ENCODE measurements around the gene BCAT1.

Gene BCAT1

GRCh38 chr12:24948420-24948756 lies 513 bp downstream of the BCAT1 start:
- no peak for TF ChIP-seq CTCF (IDR thresholded peaks at IDR 0.05; ENCODE audit: low read depth, low read length)
- H3K4me3 ChIP-seq (replicated peaks in 1 of 2; ENCODE audit: low read depth in 2 of 2, low read length in 2 of 2) = peak overlapping the region; percentile 78 to 84
- peak; percentile 50 to 70 for DNase-seq (ENCODE audit: low read depth in 2 of 2)

- H3K4me3 ChIP-seq (replicated peaks in 1 of 2; ENCODE audit: low read depth in 2 of 2, low read length in 2 of 2) = peak overlapping the region; percentile 78 to 84
- DNase-seq (ENCODE audit: low read depth in 2 of 2) = peak in 1 of 2 donors; percentile 35
- no peak for TF ChIP-seq CTCF (IDR thresholded peaks at IDR 0.05; ENCODE audit: low read depth, low read length)
Measured at GRCh38 chr12:24947541-24948419, 1.1 kb downstream of the BCAT1 start.

GRCh38 chr12:24945845-24946244 lies 3.1 kb downstream of the BCAT1 start:
- H3K4me3 ChIP-seq (replicated peaks in 1 of 2; ENCODE audit: low read depth in 2 of 2, low read length in 2 of 2) = peak overlapping the region in 1 of 2 donors; percentile 84
- TF ChIP-seq CTCF (IDR thresholded peaks at IDR 0.05; ENCODE audit: low read depth, low read length) = no peak
- no peak for DNase-seq (ENCODE audit: low read depth in 2 of 2)

- no peak overlapping the region for H3K4me3 ChIP-seq (replicated peaks in 1 of 2; ENCODE audit: low read depth in 2 of 2, low read length in 2 of 2)
- DNase-seq (ENCODE audit: low read depth in 2 of 2) = no peak
- TF ChIP-seq CTCF (IDR thresholded peaks at IDR 0.05; ENCODE audit: low read depth, low read length) = no peak
Measured at GRCh38 chr12:24945039-24945438, 3.9 kb downstream of the BCAT1 start.

GRCh38 chr12:24944601-24944975 lies 4.3 kb downstream of the BCAT1 start:
- no peak for TF ChIP-seq CTCF (IDR thresholded peaks at IDR 0.05; ENCODE audit: low read depth, low read length)
- DNase-seq (ENCODE audit: low read depth in 2 of 2) = no peak
- no peak overlapping the region for H3K4me3 ChIP-seq (replicated peaks in 1 of 2; ENCODE audit: low read depth in 2 of 2, low read length in 2 of 2)

GRCh38 chr12:24943947-24944600 lies 4.8 kb downstream of the BCAT1 start:
- DNase-seq (ENCODE audit: low read depth in 2 of 2) = peak in 1 of 2 donors; percentile 46
- H3K4me3 ChIP-seq (replicated peaks in 1 of 2; ENCODE audit: low read depth in 2 of 2, low read length in 2 of 2) = no peak overlapping the region
- TF ChIP-seq CTCF (IDR thresholded peaks at IDR 0.05; ENCODE audit: low read depth, low read length) = no peak
